ENCODE results near the gene NOB1. TPM values are rescaled to one million over a fixed set of nuclear protein-coding genes. Genes with fewer than 3 reads are reported as not detected.
"Not testable (repeated sequence)": the region's sequence is repeated elsewhere in the genome, so short reads cannot be mapped to it uniquely, and the experiment has no call there.

Gene NOB1
- total and polyA plus RNA-seq, 8 donors = 4.9 to 76.4 (median 52.7) TPM

DNA sequence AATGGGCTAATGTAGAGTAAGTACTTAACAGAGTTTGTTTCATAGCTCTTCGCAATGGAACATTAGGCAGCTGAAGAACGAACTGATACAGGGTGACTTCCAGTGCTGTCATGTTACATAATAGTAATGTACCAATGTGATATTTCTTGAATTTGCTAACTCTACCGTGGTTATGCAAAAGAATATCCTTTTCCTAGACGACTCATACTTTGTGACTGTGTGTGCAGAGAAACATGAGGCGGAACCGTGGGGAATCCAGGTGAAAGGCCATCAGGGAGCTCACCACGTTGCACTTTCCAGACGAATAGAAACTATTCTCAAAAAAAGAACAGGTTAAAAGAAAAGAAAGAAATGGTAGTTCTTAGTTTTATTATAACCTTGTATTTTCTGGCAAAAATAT, 13.2 kb downstream of the NOB1 start:
- H3K27me3 ChIP-seq = no peaks in the 10 kb centered on the region
- TF ChIP-seq, protein P1, sequence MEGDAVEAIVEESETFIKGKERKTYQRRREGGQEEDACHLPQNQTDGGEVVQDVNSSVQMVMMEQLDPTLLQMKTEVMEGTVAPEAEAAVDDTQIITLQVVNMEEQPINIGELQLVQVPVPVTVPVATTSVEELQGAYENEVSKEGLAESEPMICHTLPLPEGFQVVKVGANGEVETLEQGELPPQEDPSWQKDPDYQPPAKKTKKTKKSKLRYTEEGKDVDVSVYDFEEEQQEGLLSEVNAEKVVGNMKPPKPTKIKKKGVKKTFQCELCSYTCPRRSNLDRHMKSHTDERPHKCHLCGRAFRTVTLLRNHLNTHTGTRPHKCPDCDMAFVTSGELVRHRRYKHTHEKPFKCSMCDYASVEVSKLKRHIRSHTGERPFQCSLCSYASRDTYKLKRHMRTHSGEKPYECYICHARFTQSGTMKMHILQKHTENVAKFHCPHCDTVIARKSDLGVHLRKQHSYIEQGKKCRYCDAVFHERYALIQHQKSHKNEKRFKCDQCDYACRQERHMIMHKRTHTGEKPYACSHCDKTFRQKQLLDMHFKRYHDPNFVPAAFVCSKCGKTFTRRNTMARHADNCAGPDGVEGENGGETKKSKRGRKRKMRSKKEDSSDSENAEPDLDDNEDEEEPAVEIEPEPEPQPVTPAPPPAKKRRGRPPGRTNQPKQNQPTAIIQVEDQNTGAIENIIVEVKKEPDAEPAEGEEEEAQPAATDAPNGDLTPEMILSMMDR (IDR thresholded peaks at IDR 0.05) = no peak
- no peak for TF ChIP-seq EP300 (IDR thresholded peaks at IDR 0.05)
- no peak for TF ChIP-seq POLR2A (IDR thresholded peaks at IDR 0.05)
- TF ChIP-seq POLR2AphosphoS5 (IDR thresholded peaks at IDR 0.05) = no peak
- no peaks in the 10 kb centered on the region for H3K9me3 ChIP-seq
- no peak for DNase-seq
- peaks cover 9 to 33% (median 19%) of the 10 kb centered on the region in 4 donors for H3K4me1 ChIP-seq
- intact Hi-C loops (cut with DNase I; ENCODE audit: low total_unique reads) = no loop called here
- H3K4me3 ChIP-seq = no peak overlapping the region
- H3K36me3 ChIP-seq = peaks cover 38 to 77% (median 69%) of the 10 kb centered on the region in 4 donors
- WGBS, 5 donors = 55 to 77% (median 61%) methylated on average over 8 of the region's 8 CpGs
- H3K27ac ChIP-seq = peak overlapping the region in 3 of 5 donors; percentile 5 to 13 (median 7)

DNA sequence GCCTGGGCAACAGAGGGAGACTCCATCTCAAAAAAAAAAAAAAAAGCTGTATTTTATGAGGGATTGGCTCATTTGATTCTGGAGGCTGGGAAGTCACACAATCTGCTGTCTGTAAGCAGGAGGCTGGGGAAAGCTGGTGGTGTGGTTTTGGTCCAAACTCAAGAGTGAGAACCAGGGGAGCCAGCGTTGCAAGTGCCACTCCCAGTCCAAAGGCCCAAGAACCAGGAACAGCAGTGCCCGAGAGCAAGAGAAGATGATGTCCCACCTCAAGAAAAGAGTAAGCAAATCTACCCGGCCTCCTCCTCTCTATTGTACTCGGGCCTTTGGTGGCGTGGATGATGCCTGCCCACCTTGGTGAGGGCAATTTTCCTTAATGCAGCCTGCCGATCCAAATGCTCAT, 22.6 kb downstream of the NOB1 start:
- Histone ChIP-seq H3K4me1 (peaks cover 9 to 23% (median 15%) of the 10 kb centered on the region in 4 donors), H3K9me3 (no peaks in the 10 kb centered on the region), H3K27me3 (no peaks in the 10 kb centered on the region), H3K36me3 (no peaks in the 10 kb centered on the region), H3K27ac (no peak overlapping the region), H3K4me3 (no peak overlapping the region)
- intact Hi-C loops (cut with DNase I; ENCODE audit: low total_unique reads) = no loop called here
- DNase-seq = no peak
- TF ChIP-seq EP300 (IDR thresholded peaks at IDR 0.05) (no peak), POLR2A (IDR thresholded peaks at IDR 0.05) (no peak), POLR2AphosphoS5 (IDR thresholded peaks at IDR 0.05) (no peak)
- TF ChIP-seq, protein P1 (IDR thresholded peaks at IDR 0.05) = no peak
- 82 to 90% (median 87%) methylated on average over 6 of the region's 6 CpGs for WGBS, 5 donors

DNA sequence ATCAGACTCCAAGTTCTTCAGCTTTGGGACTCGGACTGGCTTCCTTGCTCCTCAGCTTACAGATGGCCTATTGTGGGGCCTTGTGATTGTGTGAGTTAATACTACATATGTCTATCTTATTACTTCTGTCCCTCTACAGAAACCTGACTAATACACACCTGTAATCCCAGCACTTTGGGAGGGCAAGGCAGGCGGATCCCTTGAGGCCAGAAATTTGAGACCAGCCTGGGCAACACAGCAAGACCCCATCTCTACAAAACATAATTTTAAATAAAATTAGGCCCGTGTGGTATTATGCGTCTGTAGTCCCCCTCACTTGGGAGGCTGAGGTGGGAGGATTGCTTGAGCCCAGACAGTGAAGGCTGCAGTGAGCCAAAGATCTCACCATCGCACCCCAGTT, 23.4 kb downstream of the NOB1 start:
- intact Hi-C loops (cut with DNase I; ENCODE audit: low total_unique reads); H3K9me3 ChIP-seq; DNase-seq; H3K27me3 ChIP-seq; H3K4me3 ChIP-seq; H3K36me3 ChIP-seq; H3K27ac ChIP-seq: not testable (repeated sequence)
- WGBS, 5 donors = 77 to 97% (median 90%) methylated on average over 4 to 5 of the region's 5 CpGs
- H3K4me1 ChIP-seq = peaks cover 14 to 24% (median 21%) of the 10 kb centered on the region in 4 donors

DNA sequence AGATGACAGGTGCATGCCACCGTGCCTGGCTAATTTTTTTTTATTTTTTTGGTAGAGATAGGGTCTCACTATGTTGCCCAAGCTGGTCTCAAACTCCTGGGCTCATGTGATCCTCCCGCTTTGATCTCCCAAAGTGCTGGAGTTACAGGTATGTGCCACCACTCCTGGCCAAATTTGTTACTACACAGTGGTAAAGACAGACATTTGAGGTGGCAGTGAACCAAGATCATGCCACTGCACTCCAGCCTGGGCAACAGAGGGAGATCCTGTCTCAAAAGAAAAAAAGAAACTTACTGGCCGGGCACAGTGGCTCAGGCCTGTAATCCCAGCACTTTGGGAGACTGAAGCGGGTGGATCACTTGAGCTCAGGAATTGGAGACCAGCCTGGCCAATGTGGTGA, 25.7 kb downstream of the NOB1 start:
- 73 to 95% (median 88%) methylated on average over 4 of the region's 4 CpGs for WGBS, 5 donors
- H3K27me3 ChIP-seq; H3K4me3 ChIP-seq; intact Hi-C loops (cut with DNase I; ENCODE audit: low total_unique reads); DNase-seq; H3K9me3 ChIP-seq; H3K36me3 ChIP-seq: not testable (repeated sequence)
- Histone ChIP-seq H3K27ac (peak overlapping the region in 1 of 5 donors; percentile 86), H3K4me1 (peaks cover 14 to 44% (median 32%) of the 10 kb centered on the region in 4 donors)

DNA sequence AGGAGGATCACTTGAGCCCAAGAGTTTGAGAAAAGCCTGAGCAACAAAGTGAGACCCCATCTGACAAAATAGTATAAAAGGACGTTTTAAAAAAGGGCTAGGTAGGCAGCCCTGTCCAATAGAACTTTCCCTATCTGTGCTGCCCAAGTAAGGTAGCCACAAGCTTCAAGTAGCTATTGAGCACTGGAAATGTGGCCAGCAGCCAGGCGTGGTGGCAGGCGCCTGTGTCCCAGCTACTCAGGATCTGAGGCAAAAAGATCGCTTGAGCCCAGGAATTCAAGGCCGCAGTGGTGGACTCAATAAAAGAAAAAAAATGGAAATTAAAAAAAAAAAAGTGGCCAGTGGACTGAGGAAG, 26.8 kb downstream of the NOB1 start:
- peak in 1 of 2 donors; percentile 85 for DNase-seq
- Histone ChIP-seq H3K36me3 (no peaks in the 10 kb centered on the region), H3K4me1 (peaks cover 14 to 48% (median 40%) of the 10 kb centered on the region in 4 donors), H3K4me3 (peak overlapping the region in 2 of 4 donors; percentile 52 to 61), H3K9me3 (no peaks in the 10 kb centered on the region), H3K27me3 (no peaks in the 10 kb centered on the region), H3K27ac (peak overlapping the region; percentile 86 to 93 (median 89))
- intact Hi-C loops (cut with DNase I; ENCODE audit: low total_unique reads) = no loop called here
- WGBS, 5 donors = 35 to 75% (median 51%) methylated on average over 5 of the region's 5 CpGs
- TF ChIP-seq POLR2AphosphoS5 (IDR thresholded peaks at IDR 0.05) (no peak), EP300 (IDR thresholded peaks at IDR 0.05) (no peak), POLR2A (IDR thresholded peaks at IDR 0.05) (no peak)
- TF ChIP-seq, protein P1 (IDR thresholded peaks at IDR 0.05) = no peak
